Activated CD4-positive, CD25-positive, alpha-beta regulatory T cell treated with anti-CD3 and anti-CD28 coated beads, Interleukin-2, amount 50 U/mL, for 16 hours (primary cell): Measurements from ENCODE around the gene CCDC9.

Experiments used
- DNase-seq: peaks from one replicate; pipeline ENCODE4 v3.0.0-alpha.2; 2020; ENCODE audit warnings: low read depth, low spot score

The CCDC9 gene

DNA sequence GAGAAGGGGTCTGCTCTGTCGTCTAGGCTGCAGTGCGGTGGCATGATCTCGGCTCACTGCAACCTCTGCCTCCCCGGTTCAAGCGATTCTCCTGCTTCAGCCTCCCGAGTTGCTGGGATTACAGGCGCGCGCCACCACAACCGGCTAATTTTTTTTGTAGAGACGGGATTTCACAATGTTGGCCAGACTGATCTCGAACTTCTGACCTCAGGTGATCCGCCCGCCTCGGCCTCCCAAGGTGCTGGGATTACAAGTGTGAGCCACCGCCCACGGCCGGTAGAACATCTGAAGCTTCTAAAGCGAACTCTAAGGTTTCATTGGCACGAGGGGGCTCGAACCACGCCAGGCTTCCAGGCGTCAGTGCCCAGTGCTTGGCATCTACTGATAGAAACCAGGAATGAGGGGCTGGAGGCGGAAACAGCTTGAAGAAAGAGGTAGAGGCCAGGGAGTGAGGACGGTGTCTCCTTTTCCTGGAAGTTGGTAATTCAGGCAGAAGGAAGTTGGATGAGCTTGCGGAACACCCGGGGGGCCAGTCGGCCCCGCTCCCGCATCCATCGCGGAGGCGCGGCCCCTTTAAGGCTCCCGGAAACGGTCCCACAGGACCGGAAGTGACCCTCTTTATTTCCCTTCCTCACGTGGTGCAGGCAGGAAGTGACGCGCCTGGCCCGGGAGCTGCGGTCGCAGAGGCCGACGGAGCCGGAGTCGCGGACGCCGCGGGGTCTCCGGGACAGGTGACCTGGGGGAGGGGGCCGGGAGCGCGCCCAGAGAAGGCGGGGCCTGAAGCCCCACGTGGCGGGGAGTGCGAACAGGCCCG, at the start of gene CCDC9:
CCDC9 (plus strand) TSS at position 647 of the 814 bp plus-strand sequence. CDS start 1,876 bp downstream, outside the sequence.
- peak; percentile 86 for DNase-seq

DNA sequence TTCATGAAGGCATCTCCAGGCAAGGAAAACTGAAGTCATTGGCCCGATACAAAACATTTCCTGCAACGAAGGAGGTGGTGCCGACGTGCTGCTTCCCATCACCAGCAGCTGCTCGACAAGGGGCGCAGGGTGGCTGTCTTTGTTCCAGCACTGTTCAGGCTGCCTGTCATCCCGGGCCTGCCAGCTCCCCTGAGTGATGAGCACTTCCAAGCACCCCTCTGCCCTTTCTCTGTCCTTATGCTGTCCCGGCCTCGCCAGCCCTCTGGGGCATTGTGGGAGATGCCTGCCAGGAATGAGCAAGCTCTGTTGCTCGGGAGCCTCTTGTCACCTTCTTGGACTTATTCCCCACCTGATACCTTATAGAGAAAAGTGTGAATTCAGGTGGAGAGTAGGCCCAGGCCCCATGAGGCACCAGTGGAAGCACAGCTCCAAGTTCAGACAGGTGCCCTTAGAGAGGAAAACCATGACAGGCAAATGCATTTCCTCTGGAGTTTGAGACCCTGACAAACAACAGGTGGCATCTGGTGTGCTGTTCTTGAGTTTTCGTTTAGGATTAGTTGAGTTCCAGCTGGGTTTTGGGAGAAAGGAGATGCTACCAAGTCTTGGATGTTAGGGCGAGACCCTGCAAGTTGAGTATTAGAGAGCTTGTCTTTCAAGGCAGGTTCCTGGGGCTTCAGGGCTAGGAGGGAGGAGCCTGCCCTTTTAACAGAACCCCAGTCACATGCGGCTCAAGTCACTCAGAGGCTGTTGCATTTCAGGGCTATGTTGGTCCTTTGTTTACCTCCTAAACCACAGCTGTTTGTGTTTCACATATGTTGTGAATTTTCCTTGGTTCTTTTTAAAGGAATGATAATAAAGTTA, 46.8 kb upstream of the CCDC9 start:
- no peak for DNase-seq

DNA sequence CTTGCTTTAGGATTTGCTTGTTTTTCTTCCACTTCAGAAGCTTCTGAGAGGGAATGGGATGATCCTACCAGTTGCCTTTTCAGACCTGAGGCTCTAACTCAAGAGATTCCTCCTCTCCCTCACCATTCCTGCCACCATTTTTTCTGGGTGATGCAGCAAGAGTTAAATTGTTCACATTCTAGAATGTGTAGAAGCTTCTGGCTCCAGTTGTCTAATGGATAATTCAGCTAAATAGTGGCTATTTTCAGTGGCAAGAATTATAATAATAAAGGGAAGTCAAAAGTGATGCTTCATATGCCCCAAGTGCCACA, 46.2 kb upstream of the CCDC9 start:
- no peak for DNase-seq

DNA sequence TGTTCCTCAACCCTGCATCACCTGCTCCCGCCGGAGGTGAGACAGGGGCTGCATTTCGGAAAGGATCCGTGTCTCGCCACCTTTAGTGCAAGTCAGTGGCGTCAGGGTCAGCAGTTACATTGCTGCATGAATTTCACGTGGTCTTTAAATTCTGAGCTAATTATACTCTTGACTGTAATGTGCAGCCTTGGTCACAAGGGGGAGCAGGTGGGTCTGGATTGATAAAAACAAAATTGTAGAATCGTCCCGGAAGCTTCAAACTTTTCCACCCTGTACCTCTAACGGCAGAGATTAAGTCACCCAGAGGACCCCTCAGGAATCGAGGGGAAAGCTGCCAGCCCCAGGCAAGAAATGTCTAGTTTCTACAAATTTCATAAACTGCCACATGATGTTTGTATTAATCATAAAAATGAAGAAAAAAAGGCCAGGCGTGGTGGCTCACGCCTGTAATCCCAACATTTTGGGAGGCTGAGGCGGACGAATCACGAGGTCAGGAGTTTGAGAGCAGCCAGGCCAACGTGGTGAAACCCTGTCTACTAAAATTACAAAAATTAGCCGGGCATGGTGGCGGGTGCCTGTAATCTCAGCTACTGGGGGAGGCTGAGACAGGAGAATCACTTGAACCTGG, 45.5 kb upstream of the CCDC9 start:
- DNase-seq: peak; percentile 65

DNA sequence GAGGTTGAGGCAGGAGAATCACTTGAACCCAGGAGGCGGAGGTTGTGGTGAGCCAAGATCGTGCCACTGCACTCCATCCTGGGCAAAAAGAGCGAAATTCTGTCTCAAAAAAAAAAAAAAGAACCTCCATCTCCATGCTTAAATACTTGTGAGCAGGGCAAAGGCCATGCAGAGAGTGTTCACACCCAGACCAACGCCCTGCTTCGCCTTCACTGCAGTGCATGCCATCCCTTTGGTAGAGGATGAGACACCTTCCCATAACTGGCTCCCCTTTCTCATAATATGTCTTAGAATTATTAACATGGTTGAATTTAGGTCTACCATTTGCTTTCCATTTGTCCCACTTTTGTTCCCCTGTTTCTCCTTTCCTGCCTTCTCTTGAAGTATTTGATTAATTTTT, 40.7 kb upstream of the CCDC9 start:
- no peak for DNase-seq

DNA sequence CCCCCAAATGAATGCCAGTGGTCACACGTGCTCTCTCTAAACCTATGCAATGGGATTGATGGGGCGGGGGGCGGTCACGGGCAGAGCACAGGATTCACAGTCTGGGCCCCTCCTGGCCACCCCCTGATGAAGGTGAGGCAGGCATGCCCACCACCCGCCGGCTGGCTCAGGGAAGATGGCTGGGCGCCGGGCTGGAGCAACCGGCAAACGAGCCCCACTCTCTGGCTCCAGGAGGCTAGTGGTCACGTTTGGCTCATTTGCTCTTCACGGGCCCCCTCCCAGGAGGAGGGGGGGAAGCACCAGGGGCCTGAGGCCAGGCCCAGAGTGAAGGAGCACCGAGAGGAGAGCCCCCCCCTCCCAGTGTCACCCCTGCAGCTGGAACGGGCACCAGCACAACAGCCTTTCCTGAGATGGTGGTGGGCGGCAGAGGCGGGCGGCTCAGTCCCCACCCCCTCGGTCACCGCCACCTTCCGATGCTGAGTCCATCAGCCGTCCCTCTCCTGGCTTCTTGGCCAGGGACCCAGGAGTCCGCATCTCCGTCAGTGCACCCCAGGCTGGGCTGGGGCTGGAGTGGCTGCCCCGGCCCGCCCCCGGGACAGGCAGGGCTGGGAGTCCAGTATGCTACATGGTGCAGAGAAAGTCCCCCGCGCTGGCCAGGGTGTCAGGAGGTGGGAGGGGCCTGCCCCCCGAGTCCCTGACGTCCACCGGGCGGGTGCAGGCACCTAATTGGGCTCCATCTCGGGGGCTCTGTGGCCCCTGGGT, 35.1 kb upstream of the CCDC9 start:
- DNase-seq: no peak

DNA sequence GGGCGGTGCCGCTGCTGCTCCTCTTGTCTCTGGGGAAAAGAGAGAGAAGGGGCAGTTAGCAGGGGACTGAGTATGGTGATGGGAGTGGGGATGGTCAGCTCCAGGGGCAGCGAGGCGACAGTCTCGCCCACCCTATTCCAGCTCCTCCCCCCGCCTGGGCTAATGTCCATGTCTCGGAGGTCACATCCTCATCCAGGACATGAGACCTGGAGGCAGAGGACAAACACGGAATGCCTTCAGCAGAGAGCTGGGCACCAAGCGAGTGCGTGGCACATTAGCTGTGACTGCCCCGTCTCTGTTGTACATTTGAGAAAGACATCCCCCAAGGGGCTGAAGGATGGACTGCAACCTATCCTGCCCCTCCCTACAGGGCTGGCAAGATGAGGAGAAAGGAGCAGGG, 34.4 kb upstream of the CCDC9 start:
- no peak for DNase-seq

DNA sequence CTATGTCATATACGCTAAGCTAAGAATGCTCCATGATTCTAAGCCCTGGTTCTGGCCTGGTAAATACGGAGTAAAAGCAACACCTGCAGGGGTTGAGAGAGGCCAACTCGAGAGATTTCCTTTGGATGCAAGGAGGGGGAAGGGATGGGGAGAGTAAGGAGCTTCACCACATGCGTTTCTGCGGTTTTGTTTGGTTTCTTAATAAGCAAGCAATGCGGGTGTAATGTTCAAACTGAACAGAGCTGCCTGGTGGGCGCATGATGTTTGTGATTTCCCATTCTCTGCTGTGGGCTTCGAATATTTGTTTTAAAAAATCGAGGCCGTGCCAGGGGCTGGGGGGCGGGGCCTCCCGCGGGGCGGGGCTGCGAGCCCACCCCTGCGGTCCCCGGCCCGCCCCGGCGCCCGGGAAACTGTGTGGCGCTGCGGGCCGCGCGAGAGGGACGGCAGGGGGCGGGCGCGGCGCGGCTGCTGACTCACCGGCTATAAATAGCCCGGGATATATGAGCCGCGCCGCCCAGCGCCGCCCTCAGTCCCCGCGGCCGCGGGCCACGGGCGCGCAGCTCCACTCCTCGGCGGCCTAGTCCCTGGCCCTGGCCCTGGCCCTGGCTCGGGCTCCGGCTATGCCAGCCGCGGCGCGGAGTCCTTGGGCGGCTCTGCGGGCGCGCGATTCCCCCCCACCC, 30.4 kb upstream of the CCDC9 start:
- peak; percentile 70 for DNase-seq

DNA sequence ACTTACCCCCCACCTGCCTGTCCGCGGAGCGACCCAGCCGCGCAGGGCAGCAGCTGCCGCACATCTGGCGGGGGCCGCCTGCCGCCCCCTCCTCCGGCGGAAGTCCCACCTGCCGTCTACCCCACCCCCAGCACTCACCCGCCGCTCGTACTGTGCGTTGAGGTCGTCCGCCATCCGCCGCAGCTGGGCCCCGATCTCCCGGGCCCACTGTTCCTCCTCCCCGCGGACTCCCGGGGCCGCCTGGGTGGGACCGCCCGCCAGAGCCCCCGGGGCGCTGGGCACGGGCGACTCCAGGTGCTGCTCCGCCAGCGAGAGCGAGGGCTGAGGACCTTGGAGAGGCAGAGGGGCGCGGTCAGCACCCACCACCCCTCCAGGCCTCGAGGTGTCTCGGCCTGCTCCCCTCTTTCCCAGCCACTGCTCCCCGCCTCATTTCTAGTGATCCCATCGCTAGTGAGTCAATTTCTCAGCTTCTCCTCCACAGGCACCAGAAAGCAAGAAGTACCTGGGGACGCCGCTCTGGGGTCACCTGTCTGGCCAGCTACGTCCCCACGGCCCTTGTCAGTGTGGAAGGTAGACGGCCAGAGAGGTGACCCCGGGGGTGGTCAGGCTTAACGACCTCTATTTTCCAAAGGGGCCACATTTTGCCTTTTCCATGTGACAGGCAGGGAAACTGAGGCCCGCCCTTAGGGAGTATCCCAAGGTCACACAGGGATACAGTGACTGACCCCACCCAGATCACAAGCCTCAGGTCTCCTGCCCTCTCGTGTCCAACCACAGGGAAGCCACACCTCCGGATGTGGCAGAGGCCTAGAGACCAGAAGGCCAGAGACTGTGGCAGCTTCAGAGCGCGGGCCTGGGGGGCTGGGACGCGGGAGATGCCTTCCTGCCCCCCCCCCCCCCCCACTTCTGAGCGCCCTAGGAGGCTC, 29.6 kb upstream of the CCDC9 start:
- DNase-seq: no peak

DNA sequence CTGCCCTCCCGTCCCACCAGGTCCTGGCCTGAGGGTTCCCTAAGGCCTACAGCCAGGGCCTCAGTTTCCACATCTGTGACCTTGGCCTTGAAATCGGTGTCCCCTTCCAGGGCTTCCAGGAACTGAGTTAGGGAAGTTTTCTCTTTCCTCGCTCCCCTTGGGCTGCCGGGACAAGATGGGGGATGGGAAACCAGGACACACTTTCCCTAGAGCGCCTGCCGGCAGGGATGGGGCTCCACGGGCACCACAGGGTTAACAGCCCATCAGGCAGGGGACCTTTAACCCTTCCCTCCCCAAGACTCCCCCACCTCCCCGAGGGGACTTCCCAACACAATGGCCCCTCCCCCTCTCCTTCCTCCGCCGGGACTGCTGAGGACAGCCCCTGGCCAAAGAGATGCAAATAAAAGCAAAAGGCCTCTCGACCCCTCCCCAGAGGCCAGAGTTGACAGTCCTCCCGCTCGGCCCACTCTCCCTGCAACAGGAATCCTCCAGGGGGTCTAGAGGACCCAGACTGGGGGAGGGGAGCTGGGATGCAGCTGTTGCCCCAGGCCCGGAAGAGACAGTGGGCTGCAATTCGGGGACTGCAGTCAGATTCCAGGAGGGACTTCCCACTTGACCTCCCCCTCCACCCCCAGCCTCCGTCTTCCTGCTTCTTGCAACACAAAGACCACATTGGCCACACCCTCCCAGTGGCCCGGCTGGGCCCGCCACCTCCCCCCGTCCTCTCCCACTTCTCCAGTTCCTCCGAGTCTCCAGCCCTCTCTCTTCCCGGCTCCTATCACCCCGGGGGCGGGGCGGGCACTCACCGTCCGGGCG, 28.8 kb upstream of the CCDC9 start:
- DNase-seq: no peak

DNA sequence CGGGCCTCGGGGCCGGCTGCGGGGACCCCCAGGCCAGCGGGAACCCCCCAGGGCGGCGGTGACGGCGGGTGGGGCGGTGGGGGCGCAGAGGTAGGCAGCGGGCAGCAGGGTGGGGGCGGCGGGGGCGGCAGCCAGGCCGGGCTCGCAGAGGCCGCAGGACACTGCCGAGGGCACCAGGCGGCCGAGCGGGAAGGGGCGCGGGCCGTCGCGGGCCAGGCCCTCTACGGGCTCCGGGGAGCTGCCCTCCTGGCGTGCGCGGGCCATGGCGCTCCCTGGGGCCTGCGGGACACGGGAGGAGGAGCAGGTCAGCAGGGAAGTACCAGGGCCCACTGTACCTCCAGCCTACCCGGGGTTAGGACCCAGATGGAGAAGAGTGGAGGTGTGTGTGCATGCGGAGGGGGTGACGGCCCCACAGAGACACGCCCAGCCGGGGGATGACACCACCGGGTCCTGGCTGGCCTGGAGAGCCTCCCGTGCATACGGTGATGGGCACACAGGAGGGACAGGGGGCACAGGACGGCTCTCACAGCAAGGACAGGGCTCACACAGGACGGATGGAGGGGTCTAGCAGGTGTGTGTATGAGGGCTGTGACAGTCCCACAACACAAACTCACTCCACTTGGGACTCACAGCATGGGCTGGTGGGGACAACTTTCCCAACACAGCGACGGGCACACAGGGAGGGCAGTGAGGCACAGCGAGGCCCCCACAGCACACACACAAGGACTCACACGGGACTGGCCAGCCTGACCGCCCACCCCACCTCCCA, 28.0 kb upstream of the CCDC9 start:
- no peak for DNase-seq

DNA sequence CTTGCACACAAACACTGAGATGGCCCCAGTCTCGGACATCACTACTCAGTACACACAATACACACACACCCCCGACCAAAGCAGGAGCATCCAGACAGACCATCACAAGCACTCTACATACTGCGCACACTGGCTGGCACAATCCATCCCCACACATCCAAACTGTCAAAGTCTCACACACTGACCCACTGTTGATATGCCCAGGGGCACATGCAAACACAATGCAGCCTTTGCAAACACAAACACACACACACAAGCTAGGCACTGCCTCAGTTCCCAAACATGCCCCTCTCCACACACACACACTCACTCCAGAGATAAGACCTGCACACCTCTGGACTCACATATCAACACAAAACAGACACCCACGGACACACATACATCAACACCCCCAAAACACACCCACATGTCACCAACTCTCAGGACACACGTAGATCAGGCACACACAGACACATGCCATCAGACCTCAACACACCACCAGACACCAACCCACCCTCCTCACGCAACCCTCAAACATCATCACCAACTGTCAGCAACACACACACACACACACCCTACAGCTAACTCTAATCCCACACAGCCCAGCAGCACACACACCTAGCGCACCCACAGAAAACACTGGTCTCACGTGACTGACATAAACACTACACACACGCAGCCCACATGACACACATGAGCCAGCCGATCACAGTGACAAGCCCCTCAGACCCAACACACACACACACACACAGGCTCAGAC, 27.2 kb upstream of the CCDC9 start:
- DNase-seq: no peak

DNA sequence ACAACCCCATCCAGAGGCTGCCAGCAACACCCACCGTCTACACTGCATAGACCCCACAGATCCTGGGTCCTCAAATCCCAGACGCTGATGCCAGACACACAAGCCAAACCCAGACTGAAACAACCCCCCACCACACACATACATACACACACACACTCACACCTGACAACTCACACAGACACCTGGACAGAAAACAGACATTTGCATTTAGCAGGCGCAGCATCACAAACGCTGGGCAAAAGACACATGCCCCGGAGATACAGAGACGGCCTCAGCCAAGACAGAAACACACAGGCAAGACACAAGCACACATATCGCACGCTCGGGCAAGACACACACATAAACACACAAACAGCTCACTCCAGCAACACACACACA, 26.7 kb upstream of the CCDC9 start:
- DNase-seq: no peak

DNA sequence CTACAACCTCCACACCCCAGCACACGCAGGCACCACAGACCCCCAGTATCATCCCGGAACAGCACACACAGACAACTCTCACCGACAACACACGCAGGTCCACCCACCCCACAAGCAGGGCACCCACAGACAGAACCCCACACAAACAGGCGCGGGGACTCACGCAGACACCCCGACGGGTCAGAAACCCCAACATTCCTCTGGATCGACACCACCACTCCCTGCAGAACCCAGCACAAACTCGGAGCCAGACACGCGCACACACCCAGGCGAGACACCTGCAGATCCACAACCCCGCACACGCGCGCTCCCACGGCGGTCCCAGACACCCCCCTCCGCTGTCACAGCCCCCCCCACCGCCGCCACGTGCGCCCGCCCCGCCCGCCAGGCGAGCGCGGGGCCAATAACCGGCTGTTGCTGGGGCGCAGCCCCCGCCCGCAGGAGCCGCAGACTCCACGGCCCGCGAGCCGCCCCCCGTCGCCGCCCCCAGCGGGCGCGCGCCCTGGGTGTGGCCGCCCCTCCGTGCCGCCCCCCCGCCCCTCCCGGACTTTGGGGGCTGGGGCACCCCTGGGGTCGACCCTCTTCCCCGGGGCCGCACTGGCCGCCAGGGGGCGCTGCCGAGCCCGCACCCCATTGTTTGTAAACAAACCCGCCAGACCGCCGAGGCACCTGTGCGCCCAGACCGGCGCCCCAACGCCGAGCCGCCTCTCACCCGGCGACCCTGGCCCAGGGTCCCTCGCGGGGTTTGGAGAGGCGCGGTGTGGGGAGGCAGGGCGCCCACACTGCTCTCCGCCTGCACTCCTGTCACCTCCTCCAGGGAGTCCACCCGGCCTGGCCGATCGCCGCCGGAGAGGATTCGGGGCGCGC, 26.0 kb upstream of the CCDC9 start:
- DNase-seq: peak; percentile 71

DNA sequence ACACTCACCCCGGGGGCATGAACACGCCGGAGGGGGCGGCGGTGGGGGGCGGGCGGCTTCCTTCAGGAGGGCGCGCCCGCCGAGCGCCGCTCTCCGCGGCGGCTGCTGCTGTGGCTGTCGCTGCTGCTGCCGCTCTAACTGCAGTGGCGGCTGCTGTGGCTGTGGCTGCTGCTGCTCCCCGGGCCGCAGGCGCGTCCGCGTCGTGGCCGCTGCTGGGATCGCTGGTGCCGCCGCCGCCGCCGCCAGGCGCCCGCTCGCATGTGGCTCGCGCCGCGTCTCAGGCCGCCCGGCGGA, 25.5 kb upstream of the CCDC9 start, which contains the start of gene BBC3:
BBC3 (minus strand) TSS at position 279 of the 294 bp plus-strand sequence. CDS start 2,768 bp downstream, outside the sequence.
- no peak for DNase-seq

DNA sequence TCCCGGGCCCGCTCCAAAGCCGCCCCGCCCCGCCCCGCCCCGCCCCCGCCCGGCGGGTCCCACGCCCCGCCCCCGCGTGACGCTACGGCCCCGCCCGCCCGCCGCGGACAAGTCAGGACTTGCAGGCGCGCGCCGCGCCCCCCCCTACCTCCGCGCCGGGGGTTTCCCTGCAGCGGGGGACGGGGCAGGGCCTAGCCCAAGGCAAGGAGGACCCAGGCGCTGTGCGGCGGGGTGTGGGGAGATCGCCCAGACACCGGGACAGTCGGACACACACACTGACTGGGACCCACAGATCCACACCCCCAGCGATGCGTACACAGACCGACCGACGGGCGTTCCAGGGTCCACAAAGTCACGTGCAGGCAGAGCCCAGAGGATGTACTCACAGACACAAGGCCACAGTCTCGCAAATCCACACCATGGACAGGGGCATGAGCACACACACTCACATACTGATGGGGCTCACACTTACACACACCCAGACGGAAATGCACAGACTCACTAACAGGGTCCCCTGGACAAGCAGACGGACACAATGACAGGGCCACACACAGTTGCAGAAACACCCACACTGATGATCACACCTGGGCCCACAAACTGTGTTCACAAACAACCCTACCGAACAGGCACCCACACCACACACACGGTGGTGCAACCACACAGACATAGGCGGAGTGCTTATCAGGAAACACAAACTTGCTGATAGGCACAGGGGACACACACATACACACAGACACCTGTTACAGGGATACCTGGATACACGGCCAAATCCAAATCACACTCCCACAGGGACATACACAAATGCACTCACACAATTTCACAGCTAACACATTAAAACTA, 24.9 kb upstream of the CCDC9 start:
- peak; percentile 83 for DNase-seq
